ENCODE results near the gene IL16.
A peak's percentile ranks its signal among the peaks of the same experiment; 100 is the strongest.

Gene IL16

GRCh38 chr15:81163961-81164800, 32.5 kb upstream of the IL16 start:
- peak; percentile 61 for DNase-seq (ENCODE audit: low read depth)
- H3K4me3 ChIP-seq (ENCODE audit: control insufficient read depth, low read depth, low read length), result no peak overlapping the region
- peak; percentile 40 for TF ChIP-seq CTCF (IDR thresholded peaks at IDR 0.05; ENCODE audit: control insufficient read depth, insufficient read depth, low read depth, low read length, missing control alignments)

- H3K4me3 ChIP-seq (ENCODE audit: control insufficient read depth, low read depth, low read length), result no peak overlapping the region
- DNase-seq (ENCODE audit: low read depth), result no peak
- no peak for TF ChIP-seq CTCF (IDR thresholded peaks at IDR 0.05; ENCODE audit: control insufficient read depth, insufficient read depth, low read depth, low read length, missing control alignments)
Observed at GRCh38 chr15:81165535-81165934, 31.1 kb upstream of the IL16 start.

GRCh38 chr15:81166636-81167305, 29.9 kb upstream of the IL16 start:
- no peak overlapping the region for H3K4me3 ChIP-seq (ENCODE audit: control insufficient read depth, low read depth, low read length)
- TF ChIP-seq CTCF (IDR thresholded peaks at IDR 0.05; ENCODE audit: control insufficient read depth, insufficient read depth, low read depth, low read length, missing control alignments), result no peak
- DNase-seq (ENCODE audit: low read depth), result no peak

- no peak for TF ChIP-seq CTCF (IDR thresholded peaks at IDR 0.05; ENCODE audit: control insufficient read depth, insufficient read depth, low read depth, low read length, missing control alignments)
- DNase-seq (ENCODE audit: low read depth), result no peak
- no peak overlapping the region for H3K4me3 ChIP-seq (ENCODE audit: control insufficient read depth, low read depth, low read length)
Observed at GRCh38 chr15:81168131-81168526, 28.6 kb upstream of the IL16 start.

GRCh38 chr15:81168644-81169043, 28.0 kb upstream of the IL16 start:
- no peak for TF ChIP-seq CTCF (IDR thresholded peaks at IDR 0.05; ENCODE audit: control insufficient read depth, insufficient read depth, low read depth, low read length, missing control alignments)
- no peak overlapping the region for H3K4me3 ChIP-seq (ENCODE audit: control insufficient read depth, low read depth, low read length)

GRCh38 chr15:81170511-81170910, 26.2 kb upstream of the IL16 start:
- DNase-seq (ENCODE audit: low read depth), result no peak
- H3K4me3 ChIP-seq (ENCODE audit: control insufficient read depth, low read depth, low read length), result no peak overlapping the region
- TF ChIP-seq CTCF (IDR thresholded peaks at IDR 0.05; ENCODE audit: control insufficient read depth, insufficient read depth, low read depth, low read length, missing control alignments), result no peak

More at GRCh38 chr15:81168644-81169043, 28.0 kb upstream of the IL16 start:
- no peak for DNase-seq (ENCODE audit: low read depth)
